GM18909 (cell line): ENCODE data around the gene NOL4L.
"Not testable (repeated sequence)": the region's sequence is repeated elsewhere in the genome, so short reads cannot be mapped to it uniquely, and the experiment has no call there.

Experiments
- ATAC-seq: cut with Tn5 transposase; IDR thresholded peaks from one replicate; pipeline ENCODE4 v1.9.1; 2021; ENCODE audit warnings: mild to moderate bottlenecking; ENCODE audit not compliant: unreplicated experiment, poor library complexity

The NOL4L gene

GRCh38 chr20:32407131-32407750 is 177.9 kb downstream of the NOL4L start:
- not testable (repeated sequence) for ATAC-seq

GRCh38 chr20:32406701-32407100 is 178.4 kb downstream of the NOL4L start:
- no peak for ATAC-seq

GRCh38 chr20:32404017-32404416 is 181.1 kb downstream of the NOL4L start:
- no peak for ATAC-seq

- no peak for ATAC-seq
These were observed 184.7 kb downstream of the NOL4L start for GRCh38 chr20:32400476-32400875.

GRCh38 chr20:32397567-32398084 is 187.5 kb downstream of the NOL4L start:
- no peak for ATAC-seq

- ATAC-seq, result no peak
These were observed 188.4 kb downstream of the NOL4L start for GRCh38 chr20:32396646-32397160.

GRCh38 chr20:32395066-32395465 is 190.1 kb downstream of the NOL4L start:
- ATAC-seq, result no peak
